K562 (cell line): Measurements from ENCODE around the gene SLC2A13. TPM values are rescaled to one million over a fixed set of nuclear protein-coding genes. Genes with fewer than 3 reads are reported as not detected.

Experiments used
- ATAC-seq: fragments of 200-7000 bp; cut with Tn5 transposase; 3 replicates; pipeline ENCODE4 v1.9.1; 2020; ENCODE audit warnings: moderate library complexity
- BruUV-seq: library from RNA; stranded (reverse); fragments of 400-500 nt; replicated peaks from 2 replicates; lab custom pipeline; 2021; lab: Mats Ljungman, UMichigan
- CTCF ChIA-PET: fragments of 300-600 bp; formaldehyde crosslinking; extraction: SDS; loops from one replicate; lab custom pipeline; 2021; ENCODE audit warnings: low intra/inter-chr PET ratio; lab: Yijun Ruan, JAX
- POLR2A ChIA-PET: fragments of 300-600, 350-650 bp; sonication (Branson Sonifier 250); formaldehyde crosslinking; extraction: SDS; loops from one replicate; lab custom pipeline; 2021; ENCODE audit warnings: antibody characterized with exemption, inconsistent platforms; lab: Yijun Ruan, JAX
- DNase-seq, 4 experiments: peaks; one replicate each; pipeline versions ENCODE4 v3.0.0 to v3.0.0-alpha.2; 2011 to 2018; ENCODE audit warnings: low spot score in 3 of 4, mixed read lengths in 3 of 4; ENCODE audit errors: extremely low read depth in 1 of 4
- FAIRE-seq: peaks from 2 replicates; lab custom pipeline; 2011; peaks lifted over from hg19 to GRCh38; lab: Jason Lieb, UNC
- H2AFZ ChIP-seq: 2 replicates; pipeline ENCODE4 v1.6.0; 2011; ENCODE audit warnings: low read depth, low read length, control low read depth, inconsistent platforms
- H3K27ac ChIP-seq: fragments of 200-600 bp; 3 replicates; pipeline ENCODE4 v1.8.0; 2011; ENCODE audit warnings: low read depth, mild to moderate bottlenecking, control low read depth, inconsistent platforms, low read length, moderate library complexity, mixed read lengths; ENCODE audit errors: extremely low read depth
- H3K27me3 ChIP-seq, 2 experiments: fragments of 300-600 bp in 1 of 2; 2 replicates in 1 of 2; 3 replicates in 1 of 2; pipeline versions ENCODE4 v1.6.0 to v1.8.0; 2011; ENCODE audit warnings: inconsistent platforms in 2 of 2, low read length in 2 of 2, mild to moderate bottlenecking in 1 of 2, mixed read lengths in 1 of 2, moderate library complexity in 1 of 2; ENCODE audit not compliant: control insufficient read depth in 2 of 2, insufficient read depth in 2 of 2
- H3K36me3 ChIP-seq: fragments of 300-600 bp; 3 replicates; pipeline ENCODE4 v1.8.0; 2011; ENCODE audit warnings: mild to moderate bottlenecking, low read length, inconsistent platforms; ENCODE audit not compliant: control insufficient read depth, insufficient read depth
- H3K4me1 ChIP-seq, 2 experiments: fragments of 200-600 bp in 1 of 2; replicated peaks in 1 of 2; 2 replicates in 1 of 2; 3 replicates in 1 of 2; pipeline versions ENCODE4 v1.5.1 to v1.8.0; 2011; ENCODE audit warnings: inconsistent platforms in 2 of 2, low read length in 2 of 2, mild to moderate bottlenecking in 1 of 2, mixed read lengths in 1 of 2, moderate library complexity in 1 of 2; ENCODE audit not compliant: control insufficient read depth in 2 of 2, insufficient read depth in 2 of 2
- H3K4me2 ChIP-seq: 2 replicates; pipeline ENCODE4 v1.6.1; 2011; ENCODE audit warnings: low read length, control low read depth, inconsistent platforms, mixed read lengths; ENCODE audit not compliant: insufficient read depth
- H3K4me3 ChIP-seq: fragments of 200-600 bp; sonication (generic), shearing (Covaris generic); 2 replicates; pipeline ENCODE4 v1.5.1; 2016; ENCODE audit warnings: control low read depth, inconsistent platforms
- H3K79me2 ChIP-seq: fragments of 200-600 bp; 3 replicates; pipeline ENCODE4 v1.8.0; 2011; ENCODE audit warnings: low read length, inconsistent platforms; ENCODE audit not compliant: control insufficient read depth, insufficient read depth
- H3K9ac ChIP-seq, 2 experiments: 2 replicates each; pipeline versions ENCODE4 v1.6.0 to v1.6.1; 2011; ENCODE audit warnings: low read depth in 2 of 2, low read length in 2 of 2, control low read depth in 1 of 2, inconsistent platforms in 1 of 2, mild to moderate bottlenecking in 1 of 2, mixed read lengths in 1 of 2; ENCODE audit not compliant: insufficient read depth in 1 of 2
- H3K9me1 ChIP-seq: one replicate; pipeline ENCODE4 v1.6.0; 2011; ENCODE audit warnings: inconsistent platforms, mild to moderate bottlenecking, low read length, moderate library complexity; ENCODE audit not compliant: control insufficient read depth, insufficient read depth
- H3K9me3 ChIP-seq: replicated peaks from 2 replicates; pipeline ENCODE4 v1.5.1; 2011; ENCODE audit warnings: low read depth, low read length, inconsistent platforms; ENCODE audit not compliant: control insufficient read depth, insufficient read depth
- H4K20me1 ChIP-seq: replicated peaks from 2 replicates; pipeline ENCODE4 v1.6.1; 2011; ENCODE audit warnings: low read length, inconsistent platforms, mixed read lengths; ENCODE audit not compliant: control insufficient read depth, insufficient read depth
- CHD4 ChIP-seq: fragments of 200-600 bp; sonication (generic); IDR thresholded peaks from 3 replicates; pipeline ENCODE4 v1.6.1; 2012; ENCODE audit warnings: low read depth, mild to moderate bottlenecking, mixed read lengths, low read length, inconsistent platforms; ENCODE audit not compliant: insufficient read depth, insufficient replicate concordance, poor library complexity, severe bottlenecking
- ELF2 ChIP-seq: fragments of 250-450 bp; sonication (Bioruptor Pico); IDR thresholded peaks from 2 replicates; pipeline ENCODE4 v1.5.0; 2021; ENCODE audit warnings: mild to moderate bottlenecking
- HDAC3 ChIP-seq: fragments of 450-650 bp; IDR thresholded peaks from 2 replicates; pipeline ENCODE4 v1.6.1; 2018; ENCODE audit warnings: borderline replicate concordance, mild to moderate bottlenecking, moderate library complexity; ENCODE audit not compliant: partially characterized antibody
- HLTF ChIP-seq: fragments of 450-650 bp; IDR thresholded peaks from 2 replicates; pipeline ENCODE4 v1.6.1; 2016
- KHSRP ChIP-seq: fragments of 450-650 bp; IDR thresholded peaks from 2 replicates; pipeline ENCODE4 v1.6.1; 2017
- MTA1 ChIP-seq: fragments of 450-650 bp; IDR thresholded peaks from 2 replicates; pipeline ENCODE4 v1.6.1; 2017; ENCODE audit warnings: borderline replicate concordance
- MXI1 ChIP-seq: IDR thresholded peaks from 2 replicates; pipeline ENCODE4 v1.6.1; 2011; ENCODE audit warnings: low read depth, mild to moderate bottlenecking, improper control_type of control experiment, low read length
- NKRF ChIP-seq: fragments of 450-650 bp; IDR thresholded peaks from 2 replicates; pipeline ENCODE4 v1.6.1; 2016; ENCODE audit warnings: borderline replicate concordance
- SAFB ChIP-seq: fragments of 200-400 bp; formaldehyde crosslinking; IDR thresholded peaks from 2 replicates; pipeline ENCODE4 v1.6.1; 2017; ENCODE audit warnings: low read depth, low read length, borderline replicate concordance
- THAP7 ChIP-seq: fragments of 250-450 bp; sonication (Bioruptor Pico); IDR thresholded peaks from 2 replicates; pipeline ENCODE4 v1.5.0; 2021
- TOE1 ChIP-seq, 2 experiments: fragments of 450-650 bp in 1 of 2; sonication (generic) in 1 of 2; formaldehyde crosslinking in 1 of 2; IDR thresholded peaks; 2 replicates each; pipeline versions ENCODE4 v1.7.1 to v1.8.0; 2016 to 2022; ENCODE audit warnings: borderline replicate concordance in 2 of 2, mild to moderate bottlenecking in 2 of 2, antibody characterized with exemption in 1 of 2, inconsistent platforms in 1 of 2, low read depth in 1 of 2, missing genetic modification reagents in 1 of 2, moderate library complexity in 1 of 2
- WHSC1 ChIP-seq: IDR thresholded peaks from one replicate; pipeline ENCODE4 v1.6.1; 2012; ENCODE audit warnings: low read length, control low read depth, inconsistent platforms
- ZNF175 ChIP-seq: fragments of 200-800 bp; sonication (Bioruptor generic); IDR thresholded peaks from 2 replicates; pipeline ENCODE4 v1.6.1; 2016; ENCODE audit warnings: low read depth, mild to moderate bottlenecking, missing genetic modification characterization, missing compliant biosample characterization
- ZNF217 ChIP-seq: sonication (generic); formaldehyde crosslinking; IDR thresholded peaks from 2 replicates; pipeline ENCODE4 v1.8.0; 2022; ENCODE audit warnings: mild to moderate bottlenecking, missing genetic modification reagents
- ZNF23 ChIP-seq: fragments of 250-450 bp; sonication (Bioruptor Pico); IDR thresholded peaks from 2 replicates; pipeline ENCODE4 v1.4.0; 2020; ENCODE audit warnings: mild to moderate bottlenecking
- ZNF280A ChIP-seq: fragments of 450-650 bp; IDR thresholded peaks from 2 replicates; pipeline ENCODE4 v1.6.1; 2018; ENCODE audit warnings: mild to moderate bottlenecking, low read depth; ENCODE audit not compliant: partially characterized antibody
- WGBS: fragments of 100-300 bp; shearing (Covaris generic); methylation state at CpG from one replicate; pipeline ENCODE4 v1.1.6; 2016; ENCODE audit warnings: low coverage, mixed read lengths; ENCODE audit not compliant: insufficient coverage; ENCODE audit errors: missing lambda C conversion rate; 5-methylcytosine and 5-hydroxymethylcytosine counted together
- in situ Hi-C: fragments of 300-500 bp; cut with MboI; formaldehyde crosslinking; loops from 4 replicates; pipeline ENCODE4 v1.15.0; 2018; ENCODE audit warnings: inconsistent platforms, mixed read lengths
- intact Hi-C: fragments of 100-400 bp; cut with micrococcal nuclease; formaldehyde crosslinking; loops from 2 replicates; pipeline ENCODE4 v1.14.2; 2022
- polyA plus RNA-seq, 8 experiments: library from polyadenylated mRNA; depleted of rRNA in 4 of 8; stranded (reverse) in 5 of 8; unstranded in 3 of 8; fragments of >200 nt; fragmentation: Nextera tagmentation in 2 of 8; fragmentation: Illumina TruSeq in 1 of 8; extraction: Ambion mirVana in 2 of 8; extraction: Trizol in 1 of 8; gene quantifications; 2 replicates each; pipeline versions ENCODE4 v1.2.1 to v1.2.3, GENCODE V29; 2011 to 2014; ENCODE audit warnings: inconsistent platforms in 1 of 8, missing spikeins in 1 of 8
- total RNA-seq, 7 experiments: library from RNA; depleted of rRNA in 6 of 7; stranded (reverse); fragments of >200 nt in 6 of 7; fragmentation: Illumina TruSeq in 2 of 7; extraction: Trizol in 2 of 7; gene quantifications; 2 replicates each; pipeline versions ENCODE4 v1.2.1 to v1.2.3, GENCODE V29; 2011 to 2021; ENCODE audit warnings: low replicate concordance in 1 of 7

SLC2A13 gene
- total and polyA plus RNA-seq, 9 of the 15 experiments (the other 6 are each of a cell fraction or from before 2014, with no cell fraction given), result 1.7 to 12.4 (median 9.0) TPM

- no peak for TF ChIP-seq ZNF280A
- TF ChIP-seq TOE1 (IDR thresholded peaks at IDR 0.05; ENCODE audit: borderline replicate concordance), result no peak
- no peak for TF ChIP-seq TOE1 (CRISPR knock-in tag; IDR thresholded peaks at IDR 0.05; ENCODE audit: borderline replicate concordance, low read depth)
- TF ChIP-seq HLTF, result no peak
- TF ChIP-seq THAP7 (CRISPR knock-in tag), result no peak
- TF ChIP-seq ZNF23 (CRISPR knock-in tag), result no peak
- TF ChIP-seq WHSC1, result no peak
- no peak for TF ChIP-seq ELF2 (CRISPR knock-in tag)
These were observed 328.4 kb downstream of the SLC2A13 start (continued) for GRCh38 chr12:39777465-39777864.

GRCh38 chr12:39773266-39773665, 332.6 kb downstream of the SLC2A13 start:
- H3K27ac ChIP-seq, result no peak overlapping the region
- H4K20me1 ChIP-seq, result no peaks in the 10 kb centered on the region
- CTCF ChIA-PET, result no interaction called here
- no peaks in the 10 kb centered on the region for H3K36me3 ChIP-seq
- no peak overlapping the region for H3K9ac ChIP-seq
- DNase-seq (no peak), ATAC-seq (no peak), FAIRE-seq (no peak)
- intact Hi-C loops (no loop called here), in situ Hi-C loops (loop anchor here (25.0 kb wide), 1 partner anchor 339 kb away; the partner anchor contains the start of gene SLC2A13)
- no peak overlapping the region for H3K4me3 ChIP-seq
- no peak overlapping the region for H3K4me2 ChIP-seq
- H2AFZ ChIP-seq, result no peak overlapping the region
- POLR2A ChIA-PET, result interaction anchor here (1.8 kb wide), 1 partner anchor 12 kb away, joined by 4 read pairs; no protein-coding TSS in a partner anchor
- BruUV-seq, result no TSS peak
- H3K9me1 ChIP-seq, result no peaks in the 10 kb centered on the region
- no peaks in the 10 kb centered on the region for H3K79me2 ChIP-seq
- no peaks in the 10 kb centered on the region for H3K27me3 ChIP-seq
- WGBS, result 23% methylated on average over 2 of the region's 2 CpGs
- H3K4me1 ChIP-seq, result no peaks in the 10 kb centered on the region
- TF ChIP-seq KHSRP, result no peak
- TF ChIP-seq MTA1, result no peak
- TF ChIP-seq ZNF175 (CRISPR knock-in tag), result no peak
- no peak for TF ChIP-seq CHD4
- no peak for TF ChIP-seq SAFB
- no peak for TF ChIP-seq ZNF217 (CRISPR knock-in tag)
- no peak for TF ChIP-seq MXI1
- TF ChIP-seq NKRF, result no peak
- no peak for TF ChIP-seq HDAC3
- TF ChIP-seq, all 486 proteins: peak for 0
- no peaks in the 10 kb centered on the region for H3K9me3 ChIP-seq
